Measurements from ENCODE around the gene EML4. TPM values are rescaled to one million over a fixed set of nuclear protein-coding genes. Genes with fewer than 3 reads are reported as not detected.

The EML4 gene
- total and polyA plus RNA-seq, 2 of the 13 experiments (the other 11 are each of a cell fraction or from before 2014, with no cell fraction given), result 243 to 476 TPM

DNA sequence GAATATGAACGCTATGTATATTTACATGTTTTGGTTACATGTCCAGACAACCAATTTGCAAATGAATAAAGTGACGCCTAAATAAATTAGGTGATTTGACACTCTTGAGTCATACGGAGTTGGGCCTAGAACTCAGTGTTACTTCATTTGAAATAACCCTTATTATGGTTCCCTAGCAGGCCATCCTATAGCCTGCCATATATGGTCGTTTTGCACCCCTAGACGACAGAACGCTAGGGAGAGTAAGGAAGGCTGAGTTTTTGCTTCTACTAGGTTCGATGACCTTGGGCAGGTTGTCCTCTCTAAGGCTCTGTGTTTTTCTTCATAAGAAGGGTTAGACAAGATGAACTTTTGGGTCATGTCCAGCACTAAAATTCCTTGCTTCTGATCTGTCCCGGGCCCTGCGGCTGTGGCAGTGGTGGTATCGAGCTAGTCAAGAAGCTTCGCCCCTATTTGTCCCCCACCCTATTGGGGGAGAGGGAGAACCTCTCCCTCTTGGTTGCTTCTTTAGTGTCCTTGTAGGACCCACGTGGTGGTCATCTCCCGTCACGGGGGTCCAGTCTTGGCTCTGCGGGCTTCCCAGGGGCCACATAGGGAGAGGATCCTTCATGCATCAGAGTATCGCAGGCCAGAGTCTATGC lies 574 bp upstream of the EML4 start (continued):
- TF ChIP-seq, protein P1, sequence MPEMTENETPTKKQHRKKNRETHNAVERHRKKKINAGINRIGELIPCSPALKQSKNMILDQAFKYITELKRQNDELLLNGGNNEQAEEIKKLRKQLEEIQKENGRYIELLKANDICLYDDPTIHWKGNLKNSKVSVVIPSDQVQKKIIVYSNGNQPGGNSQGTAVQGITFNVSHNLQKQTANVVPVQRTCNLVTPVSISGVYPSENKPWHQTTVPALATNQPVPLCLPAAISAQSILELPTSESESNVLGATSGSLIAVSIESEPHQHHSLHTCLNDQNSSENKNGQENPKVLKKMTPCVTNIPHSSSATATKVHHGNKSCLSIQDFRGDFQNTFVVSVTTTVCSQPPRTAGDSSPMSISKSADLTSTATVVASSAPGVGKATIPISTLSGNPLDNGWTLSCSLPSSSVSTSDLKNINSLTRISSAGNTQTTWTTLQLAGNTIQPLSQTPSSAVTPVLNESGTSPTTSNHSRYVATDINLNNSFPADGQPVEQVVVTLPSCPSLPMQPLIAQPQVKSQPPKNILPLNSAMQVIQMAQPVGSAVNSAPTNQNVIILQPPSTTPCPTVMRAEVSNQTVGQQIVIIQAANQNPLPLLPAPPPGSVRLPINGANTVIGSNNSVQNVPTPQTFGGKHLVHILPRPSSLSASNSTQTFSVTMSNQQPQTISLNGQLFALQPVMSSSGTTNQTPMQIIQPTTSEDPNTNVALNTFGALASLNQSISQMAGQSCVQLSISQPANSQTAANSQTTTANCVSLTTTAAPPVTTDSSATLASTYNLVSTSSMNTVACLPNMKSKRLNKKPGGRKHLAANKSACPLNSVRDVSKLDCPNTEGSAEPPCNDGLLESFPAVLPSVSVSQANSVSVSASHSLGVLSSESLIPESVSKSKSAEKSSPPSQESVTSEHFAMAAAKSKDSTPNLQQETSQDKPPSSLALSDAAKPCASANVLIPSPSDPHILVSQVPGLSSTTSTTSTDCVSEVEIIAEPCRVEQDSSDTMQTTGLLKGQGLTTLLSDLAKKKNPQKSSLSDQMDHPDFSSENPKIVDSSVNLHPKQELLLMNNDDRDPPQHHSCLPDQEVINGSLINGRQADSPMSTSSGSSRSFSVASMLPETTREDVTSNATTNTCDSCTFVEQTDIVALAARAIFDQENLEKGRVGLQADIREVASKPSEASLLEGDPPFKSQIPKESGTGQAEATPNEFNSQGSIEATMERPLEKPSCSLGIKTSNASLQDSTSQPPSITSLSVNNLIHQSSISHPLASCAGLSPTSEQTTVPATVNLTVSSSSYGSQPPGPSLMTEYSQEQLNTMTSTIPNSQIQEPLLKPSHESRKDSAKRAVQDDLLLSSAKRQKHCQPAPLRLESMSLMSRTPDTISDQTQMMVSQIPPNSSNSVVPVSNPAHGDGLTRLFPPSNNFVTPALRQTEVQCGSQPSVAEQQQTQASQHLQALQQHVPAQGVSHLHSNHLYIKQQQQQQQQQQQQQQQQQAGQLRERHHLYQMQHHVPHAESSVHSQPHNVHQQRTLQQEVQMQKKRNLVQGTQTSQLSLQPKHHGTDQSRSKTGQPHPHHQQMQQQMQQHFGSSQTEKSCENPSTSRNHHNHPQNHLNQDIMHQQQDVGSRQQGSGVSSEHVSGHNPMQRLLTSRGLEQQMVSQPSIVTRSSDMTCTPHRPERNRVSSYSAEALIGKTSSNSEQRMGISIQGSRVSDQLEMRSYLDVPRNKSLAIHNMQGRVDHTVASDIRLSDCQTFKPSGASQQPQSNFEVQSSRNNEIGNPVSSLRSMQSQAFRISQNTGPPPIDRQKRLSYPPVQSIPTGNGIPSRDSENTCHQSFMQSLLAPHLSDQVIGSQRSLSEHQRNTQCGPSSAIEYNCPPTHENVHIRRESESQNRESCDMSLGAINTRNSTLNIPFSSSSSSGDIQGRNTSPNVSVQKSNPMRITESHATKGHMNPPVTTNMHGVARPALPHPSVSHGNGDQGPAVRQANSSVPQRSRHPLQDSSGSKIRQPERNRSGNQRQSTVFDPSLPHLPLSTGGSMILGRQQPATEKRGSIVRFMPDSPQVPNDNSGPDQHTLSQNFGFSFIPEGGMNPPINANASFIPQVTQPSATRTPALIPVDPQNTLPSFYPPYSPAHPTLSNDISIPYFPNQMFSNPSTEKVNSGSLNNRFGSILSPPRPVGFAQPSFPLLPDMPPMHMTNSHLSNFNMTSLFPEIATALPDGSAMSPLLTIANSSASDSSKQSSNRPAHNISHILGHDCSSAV (CRISPR knock-in tag; IDR thresholded peaks at IDR 0.05; ENCODE audit: borderline replicate concordance), result no peak
- peak; percentile 12 for TF ChIP-seq PRPF4 (IDR thresholded peaks at IDR 0.05; ENCODE audit: low read depth, low read length, poor library complexity, severe bottlenecking)
- no peak for TF ChIP-seq NFIB (CRISPR knock-in tag; IDR thresholded peaks at IDR 0.05; ENCODE audit: borderline replicate concordance)
- TF ChIP-seq ZNF256 (CRISPR knock-in tag; conservative IDR thresholded peaks at IDR 0.05), result 0 out of 2 replicates have a peak, but pooled peaks have one; percentile 10
- TF ChIP-seq RAD51 (IDR thresholded peaks at IDR 0.05; ENCODE audit: borderline replicate concordance), result no peak
- TF ChIP-seq GZF1 (CRISPR knock-in tag; IDR thresholded peaks at IDR 0.05), result 0 out of 2 replicates have a peak, but pooled peaks have one; percentile 44
- TF ChIP-seq TBX2 (CRISPR knock-in tag; IDR thresholded peaks at IDR 0.05; ENCODE audit: borderline replicate concordance), result no peak
- TF ChIP-seq, protein P2, sequence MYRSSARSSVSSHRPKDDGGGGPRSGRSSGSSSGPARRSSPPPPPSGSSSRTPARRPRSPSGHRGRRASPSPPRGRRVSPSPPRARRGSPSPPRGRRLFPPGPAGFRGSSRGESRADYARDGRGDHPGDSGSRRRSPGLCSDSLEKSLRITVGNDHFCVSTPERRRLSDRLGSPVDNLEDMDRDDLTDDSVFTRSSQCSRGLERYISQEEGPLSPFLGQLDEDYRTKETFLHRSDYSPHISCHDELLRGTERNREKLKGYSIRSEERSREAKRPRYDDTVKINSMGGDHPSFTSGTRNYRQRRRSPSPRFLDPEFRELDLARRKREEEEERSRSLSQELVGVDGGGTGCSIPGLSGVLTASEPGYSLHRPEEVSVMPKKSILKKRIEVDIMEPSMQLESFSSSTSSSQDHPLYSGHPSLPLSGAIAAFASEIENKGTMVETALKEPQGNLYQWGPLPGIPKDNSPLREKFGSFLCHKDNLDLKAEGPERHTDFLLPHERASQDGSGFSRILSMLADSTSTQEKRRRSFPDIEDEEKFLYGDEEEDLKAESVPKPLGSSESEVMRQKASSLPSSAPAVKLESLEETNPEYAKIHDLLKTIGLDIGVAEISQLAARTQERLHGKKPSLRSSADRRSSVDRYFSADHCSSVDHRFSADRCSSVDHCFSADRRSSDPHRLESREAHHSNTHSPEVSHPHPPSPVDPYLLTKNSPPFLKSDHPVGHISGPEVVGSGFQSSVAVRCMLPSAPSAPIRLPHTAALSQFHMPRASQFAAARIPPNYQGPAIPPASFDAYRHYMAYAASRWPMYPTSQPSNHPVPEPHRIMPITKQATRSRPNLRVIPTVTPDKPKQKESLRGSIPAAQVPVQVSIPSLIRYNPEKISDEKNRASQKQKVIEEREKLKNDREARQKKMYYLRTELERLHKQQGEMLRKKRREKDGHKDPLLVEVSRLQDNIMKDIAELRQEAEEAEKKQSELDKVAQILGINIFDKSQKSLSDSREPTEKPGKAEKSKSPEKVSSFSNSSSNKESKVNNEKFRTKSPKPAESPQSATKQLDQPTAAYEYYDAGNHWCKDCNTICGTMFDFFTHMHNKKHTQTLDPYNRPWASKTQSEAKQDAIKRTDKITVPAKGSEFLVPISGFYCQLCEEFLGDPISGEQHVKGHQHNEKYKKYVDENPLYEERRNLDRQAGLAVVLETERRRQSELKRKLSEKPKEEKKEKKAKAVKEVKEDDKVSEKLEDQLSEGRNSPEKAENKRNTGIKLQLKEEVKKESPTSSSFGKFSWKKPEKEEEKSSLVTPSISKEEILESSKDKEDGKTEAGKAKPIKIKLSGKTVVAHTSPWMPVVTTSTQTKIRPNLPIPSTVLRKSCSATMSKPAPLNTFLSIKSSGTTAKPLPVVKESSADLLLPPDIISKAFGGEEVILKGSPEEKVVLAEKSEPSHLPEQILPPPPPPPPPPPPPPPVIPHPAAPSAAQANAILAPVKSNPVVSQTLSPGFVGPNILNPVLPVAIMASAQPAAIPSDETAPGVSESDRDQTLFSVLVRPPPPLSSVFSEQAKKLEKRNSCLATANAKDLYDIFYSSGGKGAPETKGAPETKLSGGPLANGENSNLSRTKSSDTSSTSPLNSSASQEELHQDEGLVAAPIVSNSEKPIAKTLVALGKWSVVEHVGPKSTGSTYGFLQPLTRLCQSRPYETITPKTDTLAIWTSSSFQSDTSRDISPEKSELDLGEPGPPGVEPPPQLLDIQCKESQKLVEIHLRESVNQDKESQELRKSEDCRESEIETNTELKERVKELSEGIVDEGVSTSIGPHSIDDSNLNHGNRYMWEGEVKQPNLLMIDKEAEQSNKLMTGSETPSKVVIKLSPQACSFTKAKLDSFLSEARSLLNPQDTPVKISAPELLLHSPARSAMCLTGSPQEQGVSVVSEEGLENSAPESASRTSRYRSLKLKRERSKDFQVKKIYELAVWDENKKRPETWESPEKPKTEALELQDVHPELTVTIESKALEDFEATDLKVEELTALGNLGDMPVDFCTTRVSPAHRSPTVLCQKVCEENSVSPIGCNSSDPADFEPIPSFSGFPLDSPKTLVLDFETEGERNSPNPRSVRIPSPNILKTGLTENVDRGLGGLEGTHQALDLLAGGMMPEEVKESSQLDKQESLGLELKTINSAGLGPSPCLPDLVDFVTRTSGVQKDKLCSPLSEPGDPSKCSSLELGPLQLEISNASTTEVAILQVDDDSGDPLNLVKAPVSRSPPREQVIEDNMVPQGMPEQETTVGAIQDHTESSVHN (CRISPR knock-in tag; IDR thresholded peaks at IDR 0.05), result peak; percentile 94
- TF ChIP-seq, protein P3, sequence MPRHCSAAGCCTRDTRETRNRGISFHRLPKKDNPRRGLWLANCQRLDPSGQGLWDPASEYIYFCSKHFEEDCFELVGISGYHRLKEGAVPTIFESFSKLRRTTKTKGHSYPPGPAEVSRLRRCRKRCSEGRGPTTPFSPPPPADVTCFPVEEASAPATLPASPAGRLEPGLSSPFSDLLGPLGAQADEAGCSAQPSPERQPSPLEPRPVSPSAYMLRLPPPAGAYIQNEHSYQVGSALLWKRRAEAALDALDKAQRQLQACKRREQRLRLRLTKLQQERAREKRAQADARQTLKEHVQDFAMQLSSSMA (CRISPR knock-in tag; IDR thresholded peaks at IDR 0.05), result 0 out of 2 replicates have a peak, but pooled peaks have one; percentile 54
- TF ChIP-seq RFXAP (CRISPR knock-in tag; IDR thresholded peaks at IDR 0.05; ENCODE audit: borderline replicate concordance), result no peak

Data from HepG2 (cell line).